B cell (primary cell): ENCODE measurements around the gene COG7. TPM values are rescaled to one million over a fixed set of nuclear protein-coding genes. Genes with fewer than 3 reads are reported as not detected.

ENCODE experiments used
- ATAC-seq: fragments of 200-7000 bp; cut with Tn5 transposase; one replicate; pipeline ENCODE4 v1.10.0; 2021; ENCODE audit warnings: low read depth, mild to moderate bottlenecking, moderate number of reproducible peaks, moderate library complexity
- CTCF ChIA-PET: fragments of 350-600 bp; sonication (Branson Sonifier 250); formaldehyde crosslinking; loops from one replicate; lab custom pipeline; 2021; ENCODE audit warnings: antibody characterized with exemption, inconsistent platforms; lab: Charles Lee
- POLR2A ChIA-PET: fragments of 350-600 bp; sonication (Branson Sonifier 250); formaldehyde crosslinking; loops from one replicate; lab custom pipeline; 2021; ENCODE audit warnings: antibody characterized with exemption; lab: Charles Lee
- DNase-seq: peaks from one replicate; pipeline ENCODE4 v3.0.0; 2013
- H2AFZ ChIP-seq: 2 replicates; pipeline ENCODE4 v1.6.1; 2012; ENCODE audit warnings: mild to moderate bottlenecking, low read depth, low read length; ENCODE audit not compliant: insufficient read depth, poor library complexity, severe bottlenecking
- H3K27ac ChIP-seq, 2 donors: 1 replicate in 1 of 2; 2 replicates in 1 of 2; pipeline ENCODE4 v1.5.1; 2012 to 2013; ENCODE audit warnings: low read length in 2 of 2, mild to moderate bottlenecking in 2 of 2, moderate library complexity in 1 of 2
- H3K27me3 ChIP-seq, 4 experiments: fragments of 200-600 bp in 1 of 4; sonication (generic) in 1 of 4; replicated peaks in 1 of 4; 1 replicate in 2 of 4; 2 replicates in 2 of 4; pipeline versions ENCODE4 v1.6.1 to v1.7.0; 2013 to 2016; ENCODE audit warnings: low read length in 3 of 4, mild to moderate bottlenecking in 2 of 4, mixed read lengths in 1 of 4, moderate library complexity in 1 of 4; ENCODE audit not compliant: insufficient read depth in 4 of 4, control insufficient read depth in 3 of 4; ENCODE audit errors: control extremely low read depth in 1 of 4
- H3K36me3 ChIP-seq, 2 experiments: replicated peaks in 1 of 2; 1 replicate in 1 of 2; 2 replicates in 1 of 2; pipeline versions ENCODE4 v1.6.1 to v1.7.1; 2013; ENCODE audit warnings: low read length in 1 of 2; ENCODE audit not compliant: insufficient read depth in 2 of 2, control insufficient read depth in 1 of 2; ENCODE audit errors: control extremely low read depth in 1 of 2, extremely low read depth in 1 of 2
- H3K4me1 ChIP-seq, 2 donors: fragments of 200-600 bp in 1 of 2; sonication (generic) in 1 of 2; 1 replicate in 1 of 2; 2 replicates in 1 of 2; pipeline versions ENCODE4 v1.5.1 to v1.6.1; 2013 to 2017; ENCODE audit warnings: low read length in 2 of 2; ENCODE audit not compliant: control insufficient read depth in 2 of 2, insufficient read depth in 2 of 2
- H3K4me2 ChIP-seq: replicated peaks from 2 replicates; pipeline ENCODE3; 2012; ENCODE audit warnings: mild to moderate bottlenecking, low read depth, low read length; ENCODE audit not compliant: poor library complexity, severe bottlenecking
- H3K4me3 ChIP-seq, 5 experiments: fragments of 200-600 bp in 1 of 5; sonication (generic) in 1 of 5; 1 replicate in 3 of 5; 2 replicates in 2 of 5; pipeline versions ENCODE4 v1.5.1 to v1.7.0; 2011 to 2016; ENCODE audit warnings: low read length in 4 of 5, mild to moderate bottlenecking in 4 of 5, low read depth in 2 of 5, control low read depth in 1 of 5, moderate library complexity in 1 of 5; ENCODE audit not compliant: insufficient read depth in 1 of 5; ENCODE audit errors: control extremely low read depth in 1 of 5, extremely low read depth in 1 of 5
- H3K79me2 ChIP-seq: fragments of 200-600 bp; sonication (generic); one replicate; pipeline ENCODE4 v1.6.0; 2016; ENCODE audit warnings: low read length; ENCODE audit not compliant: control insufficient read depth, insufficient read depth
- H3K9ac ChIP-seq: fragments of 200-600 bp; sonication (generic); 2 replicates; pipeline ENCODE4 v1.6.1; 2017; ENCODE audit warnings: mild to moderate bottlenecking, low read length, moderate library complexity
- H3K9me3 ChIP-seq, 3 donors: one replicate each; pipeline versions ENCODE4 v1.6.1 to v1.7.1; 2013; ENCODE audit warnings: low read length in 2 of 3; ENCODE audit not compliant: control insufficient read depth in 2 of 3, insufficient read depth in 1 of 3; ENCODE audit errors: control extremely low read depth in 1 of 3
- H4K20me1 ChIP-seq: 2 replicates; pipeline ENCODE4 v1.6.0; 2012; ENCODE audit warnings: mild to moderate bottlenecking, low read length; ENCODE audit not compliant: insufficient read depth, control insufficient read depth, poor library complexity, severe bottlenecking
- H3K27ac Mint-ChIP-seq: one replicate; pipeline ENCODE4 v1.8.0; 2021; ENCODE audit warnings: mixed read lengths
- H3K27me3 Mint-ChIP-seq: one replicate; pipeline ENCODE4 v1.8.0; 2021; ENCODE audit warnings: mixed read lengths
- H3K4me1 Mint-ChIP-seq: one replicate; pipeline ENCODE4 v1.8.0; 2021; ENCODE audit warnings: mixed read lengths
- H3K4me3 Mint-ChIP-seq: one replicate; pipeline ENCODE4 v1.8.0; 2021; ENCODE audit warnings: mixed read lengths
- H3K9me3 Mint-ChIP-seq: one replicate; pipeline ENCODE4 v1.8.0; 2022; ENCODE audit warnings: mixed read lengths; ENCODE audit not compliant: insufficient read depth
- EZH2 ChIP-seq: IDR thresholded peaks from 2 replicates; pipeline ENCODE4 v1.6.1; 2012; ENCODE audit warnings: borderline replicate concordance, low read depth, mild to moderate bottlenecking, moderate library complexity, low read length; ENCODE audit not compliant: insufficient read depth, poor library complexity, severe bottlenecking
- WGBS: methylation state at CpG from one replicate; pipeline ENCODE4 v1.1.5; 2013; ENCODE audit warnings: missing lambda C conversion rate; ENCODE audit not compliant: insufficient coverage; 5-methylcytosine and 5-hydroxymethylcytosine counted together
- intact Hi-C: fragments of 100-400 bp; cut with micrococcal nuclease; formaldehyde crosslinking; loops from one replicate; pipeline ENCODE4 v1.10.0; 2022
- polyA plus RNA-seq: library from polyadenylated mRNA; depleted of rRNA; stranded (reverse); fragments of >200 nt; gene quantifications from 2 replicates; pipeline ENCODE4 v1.2.3, GENCODE V29; 2012
- total RNA-seq, 2 donors: library from RNA; stranded (reverse); fragments of 120-200 nt in 1 of 2; gene quantifications; 1 replicate in 1 of 2; 2 replicates in 1 of 2; pipeline versions ENCODE4 v1.2.3 to v1.2.4, GENCODE V29; 2013 to 2022
- TF ChIP-seq, protein P1 (sequence below): fragments of 200-600 bp; IDR thresholded peaks from one replicate; pipeline ENCODE4 v1.8.0; 2022; ENCODE audit warnings: antibody characterized with exemption, mild to moderate bottlenecking

The COG7 gene
- total and polyA plus RNA-seq, 2 donors (not counting 1 experiment from before 2014, with no cell fraction given): 21.3 to 37.8 TPM

DNA sequence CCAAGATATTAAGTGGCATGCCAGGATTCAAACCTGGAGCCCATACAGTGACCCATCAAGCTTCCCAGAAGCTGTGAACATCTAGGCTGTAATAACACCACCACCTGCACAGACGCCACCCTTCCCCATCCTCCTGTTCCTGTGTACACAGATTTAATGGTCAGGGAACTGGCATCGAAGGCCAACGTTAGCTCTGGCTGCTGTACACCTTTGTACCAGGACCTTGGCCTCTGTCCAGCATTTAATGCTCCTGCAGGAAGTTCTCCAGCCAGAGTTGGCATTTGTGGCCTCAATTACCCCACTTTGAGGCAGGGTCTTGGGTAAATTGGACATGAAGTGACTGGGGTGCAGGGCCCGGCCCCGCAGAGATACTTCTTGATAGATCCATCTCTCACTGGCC, 101.6 kb downstream of the COG7 start:
- Histone ChIP-seq H3K9ac (no peak overlapping the region), H3K27ac (no peak overlapping the region), H3K9me3 (peaks cover 0 to 4% (median 0%) of the 10 kb centered on the region in 3 donors), H3K4me1 (no peaks in the 10 kb centered on the region), H3K27me3 (peaks cover 0 to 4% (median 0%) of the 10 kb centered on the region in 4 experiments), H3K4me3 (no peak overlapping the region), H4K20me1 (no peaks in the 10 kb centered on the region), H3K4me2 (no peak overlapping the region), H3K79me2 (no peaks in the 10 kb centered on the region), H3K36me3 (no peaks in the 10 kb centered on the region), H2AFZ (no peak overlapping the region)
- CTCF ChIA-PET: no interaction called here
- no peaks in the 10 kb centered on the region for H3K4me1 Mint-ChIP-seq
- H3K27me3 Mint-ChIP-seq: peaks cover 24% of the 10 kb centered on the region
- no peak overlapping the region for H3K4me3 Mint-ChIP-seq
- H3K27ac Mint-ChIP-seq: no peak overlapping the region
- intact Hi-C loops: no loop called here
- POLR2A ChIA-PET: no interaction called here
- no peak for ATAC-seq
- WGBS: 95% methylated on average over 3 of the region's 5 CpGs
- DNase-seq: no peak
- TF ChIP-seq, protein P1, sequence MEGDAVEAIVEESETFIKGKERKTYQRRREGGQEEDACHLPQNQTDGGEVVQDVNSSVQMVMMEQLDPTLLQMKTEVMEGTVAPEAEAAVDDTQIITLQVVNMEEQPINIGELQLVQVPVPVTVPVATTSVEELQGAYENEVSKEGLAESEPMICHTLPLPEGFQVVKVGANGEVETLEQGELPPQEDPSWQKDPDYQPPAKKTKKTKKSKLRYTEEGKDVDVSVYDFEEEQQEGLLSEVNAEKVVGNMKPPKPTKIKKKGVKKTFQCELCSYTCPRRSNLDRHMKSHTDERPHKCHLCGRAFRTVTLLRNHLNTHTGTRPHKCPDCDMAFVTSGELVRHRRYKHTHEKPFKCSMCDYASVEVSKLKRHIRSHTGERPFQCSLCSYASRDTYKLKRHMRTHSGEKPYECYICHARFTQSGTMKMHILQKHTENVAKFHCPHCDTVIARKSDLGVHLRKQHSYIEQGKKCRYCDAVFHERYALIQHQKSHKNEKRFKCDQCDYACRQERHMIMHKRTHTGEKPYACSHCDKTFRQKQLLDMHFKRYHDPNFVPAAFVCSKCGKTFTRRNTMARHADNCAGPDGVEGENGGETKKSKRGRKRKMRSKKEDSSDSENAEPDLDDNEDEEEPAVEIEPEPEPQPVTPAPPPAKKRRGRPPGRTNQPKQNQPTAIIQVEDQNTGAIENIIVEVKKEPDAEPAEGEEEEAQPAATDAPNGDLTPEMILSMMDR: no peak
- peaks cover 2% of the 10 kb centered on the region for H3K9me3 Mint-ChIP-seq

DNA sequence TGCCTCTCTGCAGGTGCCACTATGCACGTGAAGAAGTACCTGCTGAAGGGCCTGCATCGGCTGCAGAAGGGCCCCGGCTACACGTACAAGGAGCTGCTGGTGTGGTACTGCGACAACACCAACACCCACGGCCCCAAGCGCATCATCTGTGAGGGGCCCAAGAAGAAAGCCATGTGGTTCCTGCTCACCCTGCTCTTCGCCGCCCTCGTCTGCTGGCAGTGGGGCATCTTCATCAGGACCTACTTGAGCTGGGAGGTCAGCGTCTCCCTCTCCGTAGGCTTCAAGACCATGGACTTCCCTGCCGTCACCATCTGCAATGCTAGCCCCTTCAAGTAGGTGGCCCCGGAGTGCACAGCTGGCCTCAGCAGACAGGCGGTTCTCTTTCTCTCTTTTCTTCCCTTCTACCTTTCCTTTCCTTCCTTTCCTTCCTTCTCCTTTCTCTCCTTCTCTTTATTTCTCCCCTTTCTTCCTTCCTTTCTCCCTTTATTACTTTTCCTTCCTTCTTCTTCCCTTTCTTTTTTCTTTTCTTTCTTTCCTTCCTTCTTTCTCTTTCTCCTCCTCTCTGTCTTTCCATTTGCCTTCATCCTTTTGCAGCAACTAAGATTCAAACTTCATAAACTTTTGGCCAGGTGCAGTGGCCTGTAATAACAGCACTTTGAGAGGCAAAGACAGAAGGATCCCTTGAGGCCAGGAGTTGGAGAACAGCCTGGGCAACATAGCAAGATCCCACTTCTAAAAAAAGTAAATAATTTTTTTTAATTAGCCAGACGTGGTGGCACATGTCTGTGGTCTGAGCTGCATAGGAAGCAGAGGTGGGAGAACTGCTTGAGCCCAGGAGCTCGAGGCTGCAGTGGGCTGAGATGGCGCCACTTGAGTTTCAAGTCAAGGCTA, 104.2 kb downstream of the COG7 start:
- H3K9me3 ChIP-seq: peaks cover 0 to 4% (median 0%) of the 10 kb centered on the region in 3 donors
- H4K20me1 ChIP-seq: no peaks in the 10 kb centered on the region
- H3K4me3 Mint-ChIP-seq: no peak overlapping the region
- WGBS: 65% methylated on average over 15 of the region's 18 CpGs
- no peaks in the 10 kb centered on the region for H3K4me1 ChIP-seq
- H3K79me2 ChIP-seq: no peaks in the 10 kb centered on the region
- no peak overlapping the region for H2AFZ ChIP-seq
- no peak for TF ChIP-seq EZH2
- TF ChIP-seq, protein P1: peak; percentile 12
- no peak overlapping the region for H3K9ac ChIP-seq
- H3K27ac ChIP-seq: no peak overlapping the region
- H3K4me1 Mint-ChIP-seq: no peaks in the 10 kb centered on the region
- no peak overlapping the region for H3K27ac Mint-ChIP-seq
- no peak overlapping the region for H3K4me2 ChIP-seq
- H3K36me3 ChIP-seq: no peaks in the 10 kb centered on the region
- H3K4me3 ChIP-seq: no peak overlapping the region
- H3K27me3 ChIP-seq: peaks cover 0 to 5% (median 2%) of the 10 kb centered on the region in 4 experiments
- peaks cover 25% of the 10 kb centered on the region for H3K27me3 Mint-ChIP-seq
- POLR2A ChIA-PET: no interaction called here
- intact Hi-C loops: no loop called here
- H3K9me3 Mint-ChIP-seq: peaks cover 2% of the 10 kb centered on the region
- ATAC-seq: no peak
- DNase-seq: no peak
- CTCF ChIA-PET: no interaction called here
